ENCODE data around the gene DEPDC1B.
A peak's percentile ranks its signal among the peaks of the same experiment; 100 is the strongest.
"Not testable (repeated sequence)": the region's sequence is repeated elsewhere in the genome, so short reads cannot be mapped to it uniquely, and the experiment has no call there.

DEPDC1B gene, protein sequence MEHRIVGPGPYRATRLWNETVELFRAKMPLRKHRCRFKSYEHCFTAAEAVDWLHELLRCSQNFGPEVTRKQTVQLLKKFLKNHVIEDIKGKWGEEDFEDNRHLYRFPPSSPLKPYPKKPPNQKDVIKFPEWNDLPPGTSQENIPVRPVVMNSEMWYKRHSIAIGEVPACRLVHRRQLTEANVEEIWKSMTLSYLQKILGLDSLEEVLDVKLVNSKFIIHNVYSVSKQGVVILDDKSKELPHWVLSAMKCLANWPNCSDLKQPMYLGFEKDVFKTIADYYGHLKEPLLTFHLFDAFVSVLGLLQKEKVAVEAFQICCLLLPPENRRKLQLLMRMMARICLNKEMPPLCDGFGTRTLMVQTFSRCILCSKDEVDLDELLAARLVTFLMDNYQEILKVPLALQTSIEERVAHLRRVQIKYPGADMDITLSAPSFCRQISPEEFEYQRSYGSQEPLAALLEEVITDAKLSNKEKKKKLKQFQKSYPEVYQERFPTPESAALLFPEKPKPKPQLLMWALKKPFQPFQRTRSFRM

DNA sequence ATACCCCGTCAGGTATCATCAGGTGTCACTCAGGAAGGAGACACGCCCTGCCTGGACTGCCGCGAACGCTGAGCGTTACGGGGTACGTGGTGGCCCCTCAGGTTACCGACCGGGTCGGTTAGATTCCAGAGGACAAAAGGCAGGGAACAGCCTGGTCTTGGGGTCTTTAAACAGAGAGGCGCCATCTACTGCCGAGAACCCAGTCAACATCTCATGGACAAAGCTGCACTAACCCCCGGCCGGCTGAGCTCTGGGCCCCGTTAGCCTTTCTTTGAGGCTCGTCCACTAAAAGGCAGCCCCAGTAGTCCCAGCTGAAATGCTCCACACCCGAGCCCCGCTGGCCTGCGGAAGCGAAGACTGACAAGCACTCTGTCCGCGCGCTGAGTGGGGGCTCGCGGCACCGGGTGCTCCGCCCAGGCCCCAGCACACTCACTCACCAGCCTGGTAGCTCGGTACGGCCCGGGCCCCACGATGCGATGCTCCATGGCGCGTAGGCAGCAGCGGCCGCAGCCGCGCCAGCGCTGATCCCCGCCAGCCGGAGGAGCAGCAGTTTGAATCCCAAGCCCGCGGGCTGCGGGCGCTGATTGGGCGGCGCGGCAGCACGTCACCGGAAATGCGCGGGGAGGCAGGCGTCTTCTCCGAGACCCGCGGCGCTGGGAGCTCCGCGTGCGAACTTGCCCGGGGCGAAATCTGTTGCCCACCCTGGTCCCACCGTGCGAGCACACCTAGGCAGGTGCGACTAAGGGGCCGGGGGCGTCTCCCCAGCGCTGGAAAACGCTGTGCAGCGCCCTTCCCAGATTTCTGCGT lies at the start of gene DEPDC1B:
Gene DEPDC1B, minus strand, starts transcription at position 558 of the 807 bp plus-strand sequence. Its CDS starts 73 bp downstream, at position 485.
- peak; percentile 57 for DNase-seq

DNA sequence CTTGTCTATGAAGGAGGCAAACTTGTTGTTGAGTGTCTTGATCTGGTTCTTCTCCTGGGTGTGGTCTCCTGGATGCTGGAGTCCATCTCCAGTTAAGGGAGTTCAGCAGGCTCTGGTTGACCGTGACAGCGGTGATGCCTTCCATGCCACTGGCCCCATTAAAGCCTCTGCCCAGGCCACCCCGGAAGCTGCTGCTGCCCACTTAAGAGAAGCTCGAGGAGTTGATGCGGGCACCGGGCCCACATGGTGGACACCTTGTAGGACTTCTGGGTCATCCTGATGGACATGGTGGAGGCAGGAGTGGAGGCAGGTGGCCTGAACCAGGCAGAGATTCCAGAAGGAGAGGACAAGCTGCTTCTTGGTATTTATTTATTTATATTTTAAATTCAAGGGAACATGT lies 44.7 kb upstream of the DEPDC1B start:
- no peak for DNase-seq

DNA sequence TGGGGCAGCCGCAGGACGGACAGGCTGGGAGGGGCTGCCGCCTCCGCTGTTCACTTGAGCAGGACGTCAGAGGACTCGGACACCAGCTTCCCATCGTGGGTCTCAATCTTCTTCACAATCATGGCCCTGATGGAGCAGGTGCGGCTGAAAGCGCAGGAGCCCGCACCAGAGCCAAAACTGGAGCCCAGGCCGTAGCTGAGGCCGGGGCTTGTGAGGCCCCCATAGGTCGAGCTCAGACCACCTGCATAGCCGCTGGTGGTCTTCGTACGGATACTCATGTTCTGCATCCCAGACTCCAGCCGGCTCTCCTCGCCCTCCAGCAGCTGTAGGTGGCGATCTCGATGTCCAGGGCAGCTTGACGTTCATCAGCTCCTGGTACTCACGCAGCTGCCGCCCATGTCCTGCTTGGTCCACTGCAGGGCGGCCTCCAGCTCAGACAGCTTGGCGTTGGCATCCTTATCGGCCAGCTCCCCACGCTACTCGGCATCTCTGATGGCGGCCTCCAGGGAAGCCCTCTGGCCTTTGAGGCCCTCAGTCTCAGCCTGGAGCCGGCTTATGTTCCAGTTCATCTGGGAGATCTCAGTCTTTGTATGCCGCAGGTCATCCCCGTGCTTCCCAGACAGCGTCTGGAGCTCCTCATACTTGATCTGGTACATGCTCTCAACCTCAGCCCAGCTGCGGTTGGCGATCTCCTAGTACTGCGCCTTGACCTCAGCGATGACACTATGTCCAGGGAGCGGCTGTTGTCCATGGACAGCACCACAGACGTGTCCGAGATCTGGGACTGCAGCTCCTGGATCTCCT lies 43.7 kb upstream of the DEPDC1B start:
- DNase-seq, result no peak

DNA sequence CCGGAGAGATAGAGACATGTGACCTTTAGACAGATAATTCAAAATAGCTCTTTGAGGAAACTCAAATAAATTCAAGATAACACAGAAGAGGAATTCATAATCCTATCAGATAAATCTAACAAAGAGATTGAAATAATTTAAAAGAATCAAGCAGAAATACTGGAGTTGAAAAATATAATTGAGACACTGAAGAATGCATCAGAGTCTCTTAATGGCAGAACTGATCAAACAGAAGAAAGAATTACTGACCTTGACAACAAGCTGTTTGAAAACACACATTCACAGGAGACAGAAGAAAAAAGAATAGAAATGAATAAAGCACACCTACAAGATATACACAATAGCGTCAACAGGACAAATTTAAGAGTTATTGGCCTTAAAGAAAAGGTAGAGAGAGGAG lies 40.4 kb upstream of the DEPDC1B start:
- DNase-seq, result no peak

DNA sequence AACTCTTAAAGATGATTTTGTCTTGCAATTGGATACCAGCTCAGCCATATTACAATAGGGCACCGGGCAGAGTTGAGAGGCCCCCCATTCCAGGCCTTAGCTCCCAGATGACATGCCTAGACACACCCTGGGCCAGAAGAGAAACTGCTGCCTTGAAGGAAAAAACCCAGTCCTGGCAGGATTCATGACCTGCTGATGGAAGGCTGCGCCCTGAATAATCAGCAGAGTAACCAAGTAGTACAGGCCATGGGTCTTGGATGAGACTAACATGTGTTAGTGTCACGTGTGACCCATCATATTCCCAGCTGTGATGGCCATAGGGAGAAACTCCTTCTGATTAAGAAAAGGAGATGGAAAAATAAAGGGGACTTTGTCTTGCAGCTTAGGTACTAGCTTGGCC lies 39.0 kb upstream of the DEPDC1B start:
- no peak for DNase-seq

DNA sequence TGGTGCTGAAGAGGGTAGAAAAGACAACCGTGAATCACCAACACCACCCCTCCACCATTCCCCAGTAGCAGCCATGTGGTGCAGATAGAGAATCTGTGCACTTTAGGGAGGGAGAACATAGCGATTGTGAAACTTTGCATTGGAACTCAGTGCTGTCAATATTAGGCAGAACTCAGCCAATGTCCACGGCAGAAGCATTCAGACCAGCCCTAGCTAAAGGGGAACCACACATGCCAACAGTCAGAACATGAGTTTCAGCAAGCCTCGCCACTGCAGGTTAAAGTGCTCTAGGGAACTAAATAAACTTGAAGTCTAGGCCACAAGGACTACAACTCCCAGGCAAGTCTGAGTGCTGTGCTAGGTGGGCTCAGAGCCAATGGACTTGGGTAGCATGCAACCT lies 38.5 kb upstream of the DEPDC1B start:
- DNase-seq, result no peak

DNA sequence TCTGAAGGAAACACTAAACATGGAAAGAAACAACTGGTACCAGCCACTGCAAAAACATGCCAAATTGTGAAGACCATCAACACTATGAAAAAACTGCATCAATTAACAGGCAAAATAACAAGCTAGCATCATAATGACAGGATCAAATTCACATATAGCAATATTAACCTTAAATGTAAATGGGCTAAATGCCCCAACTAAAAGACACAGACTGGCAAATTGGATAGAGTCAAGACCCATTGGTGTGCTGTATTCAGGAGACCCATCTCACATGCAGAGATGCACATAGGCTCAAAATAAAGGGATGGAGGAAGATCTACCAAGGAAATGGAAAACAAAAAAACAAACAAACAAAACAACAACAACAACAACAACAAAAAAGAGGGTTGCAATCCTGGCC lies 30.9 kb upstream of the DEPDC1B start:
- DNase-seq, result not testable (repeated sequence)

DNA sequence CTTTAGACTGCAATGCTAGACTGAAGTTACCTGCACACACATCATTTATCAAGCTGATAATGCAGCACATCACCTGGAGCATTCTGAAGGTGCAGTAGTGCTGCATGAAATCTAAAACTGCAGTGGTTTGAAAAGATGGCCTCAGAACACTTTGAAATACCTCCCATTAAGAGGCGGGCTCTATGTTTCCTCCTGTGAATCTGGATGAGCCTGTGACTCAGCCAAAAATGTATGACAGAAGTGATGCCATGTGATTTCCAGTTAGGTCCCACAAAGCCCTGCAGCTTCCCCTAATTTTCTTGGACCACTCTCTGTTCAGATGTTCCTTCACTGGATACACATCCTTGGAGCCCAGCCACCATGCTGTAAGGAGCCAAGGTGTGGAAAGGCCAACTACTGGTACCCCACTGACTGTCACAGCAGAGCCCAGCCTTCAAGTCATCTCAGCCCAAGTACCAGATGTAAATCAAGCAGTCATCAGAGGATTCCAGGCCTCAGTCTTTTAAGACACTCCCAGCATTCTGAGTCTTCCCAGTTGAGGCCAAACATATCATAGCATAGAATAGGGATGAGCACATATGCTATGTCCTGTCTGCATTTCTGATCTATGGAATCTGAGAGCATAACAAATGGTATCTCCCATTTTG lies 27.2 kb upstream of the DEPDC1B start:
- DNase-seq, result no peak

DNA sequence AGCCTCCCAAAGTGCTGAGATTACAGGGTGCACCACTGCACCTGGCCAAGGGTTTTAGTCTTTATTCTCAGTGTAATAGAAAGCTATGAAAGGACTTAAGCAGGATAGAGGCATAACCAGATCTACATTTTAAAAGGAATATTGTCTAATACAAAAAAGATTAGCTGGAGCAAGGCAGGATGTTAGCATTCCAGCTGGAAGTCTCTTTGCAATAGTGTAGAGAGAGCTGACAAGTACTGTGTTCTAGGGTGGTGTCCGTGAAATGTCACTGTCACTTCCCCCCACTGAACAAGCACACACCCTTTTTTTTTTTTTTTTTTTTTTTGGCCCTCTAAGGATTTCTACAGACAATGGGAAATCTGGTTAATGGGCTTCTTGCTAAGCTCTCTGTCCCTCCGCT lies 24.2 kb upstream of the DEPDC1B start:
- DNase-seq, result no peak

DNA sequence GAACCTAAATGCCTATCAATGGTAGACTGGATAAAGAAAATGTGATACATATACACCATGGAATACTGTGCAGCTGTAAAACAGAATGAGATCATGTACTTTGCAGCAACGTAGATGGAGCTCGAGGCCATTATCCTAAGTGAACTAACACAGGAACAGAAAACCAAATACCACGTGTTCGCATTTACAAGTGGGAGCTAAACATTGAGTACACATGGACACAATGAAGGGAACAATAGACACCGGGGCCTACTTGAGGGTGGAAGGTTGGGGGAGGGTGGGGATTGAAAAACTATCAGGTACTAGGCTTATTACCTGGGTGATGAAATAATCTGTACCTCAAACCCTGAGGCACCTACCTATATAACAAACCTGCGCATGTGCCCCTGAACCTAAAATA lies 22.4 kb upstream of the DEPDC1B start:
- DNase-seq, result peak; percentile 33

DNA sequence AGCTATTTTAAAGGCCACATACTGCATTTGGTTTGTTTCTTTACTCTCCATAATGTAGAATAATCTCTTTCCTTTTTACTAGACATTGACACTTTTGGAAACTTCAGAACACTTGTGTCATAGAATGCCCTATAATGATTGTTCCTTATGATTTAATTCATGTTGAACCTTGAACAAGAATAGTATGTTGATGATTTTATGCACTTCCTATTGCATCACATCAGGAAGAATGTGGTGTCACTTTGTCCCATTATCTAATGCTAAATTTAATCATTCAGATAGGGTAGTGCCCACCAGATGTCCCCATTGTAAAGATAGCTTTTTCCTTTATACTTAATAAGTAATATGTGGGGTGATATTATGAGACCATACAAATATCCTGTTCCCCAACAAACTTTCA lies 19.4 kb upstream of the DEPDC1B start:
- DNase-seq, result no peak

DNA sequence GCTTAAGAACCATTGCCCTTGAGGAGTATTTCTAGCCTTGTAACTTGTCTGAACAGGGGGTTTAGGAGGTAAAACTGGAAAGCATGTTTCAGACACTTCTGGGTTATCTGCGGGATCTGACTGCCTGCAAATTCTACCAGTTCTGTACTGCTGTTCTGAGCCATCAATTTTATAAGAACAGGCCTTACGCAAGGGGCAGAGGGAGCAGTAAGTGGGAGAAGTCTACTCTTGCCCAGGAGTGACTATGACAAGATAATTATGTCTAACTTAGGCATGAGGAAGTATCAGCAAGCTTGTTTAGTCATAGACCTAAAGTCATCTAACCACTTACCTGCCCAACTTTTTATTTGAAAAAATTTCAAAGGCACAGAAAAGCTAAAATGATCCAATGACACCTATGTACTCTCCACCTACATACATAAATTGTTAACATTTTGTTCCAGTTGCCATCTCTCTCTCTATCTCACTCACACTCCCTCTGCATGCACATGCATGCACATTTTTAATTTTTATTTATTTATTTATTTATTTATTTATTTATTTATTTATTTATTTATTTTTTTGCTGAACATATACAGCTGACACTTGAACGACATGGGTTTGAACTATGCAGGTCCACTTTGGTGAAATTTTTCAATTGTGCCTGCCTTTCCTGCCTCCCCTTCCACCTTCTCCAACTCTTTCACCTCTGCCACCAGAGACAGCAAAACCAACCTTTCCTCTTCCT lies 18.4 kb upstream of the DEPDC1B start:
- DNase-seq, result no peak

DNA sequence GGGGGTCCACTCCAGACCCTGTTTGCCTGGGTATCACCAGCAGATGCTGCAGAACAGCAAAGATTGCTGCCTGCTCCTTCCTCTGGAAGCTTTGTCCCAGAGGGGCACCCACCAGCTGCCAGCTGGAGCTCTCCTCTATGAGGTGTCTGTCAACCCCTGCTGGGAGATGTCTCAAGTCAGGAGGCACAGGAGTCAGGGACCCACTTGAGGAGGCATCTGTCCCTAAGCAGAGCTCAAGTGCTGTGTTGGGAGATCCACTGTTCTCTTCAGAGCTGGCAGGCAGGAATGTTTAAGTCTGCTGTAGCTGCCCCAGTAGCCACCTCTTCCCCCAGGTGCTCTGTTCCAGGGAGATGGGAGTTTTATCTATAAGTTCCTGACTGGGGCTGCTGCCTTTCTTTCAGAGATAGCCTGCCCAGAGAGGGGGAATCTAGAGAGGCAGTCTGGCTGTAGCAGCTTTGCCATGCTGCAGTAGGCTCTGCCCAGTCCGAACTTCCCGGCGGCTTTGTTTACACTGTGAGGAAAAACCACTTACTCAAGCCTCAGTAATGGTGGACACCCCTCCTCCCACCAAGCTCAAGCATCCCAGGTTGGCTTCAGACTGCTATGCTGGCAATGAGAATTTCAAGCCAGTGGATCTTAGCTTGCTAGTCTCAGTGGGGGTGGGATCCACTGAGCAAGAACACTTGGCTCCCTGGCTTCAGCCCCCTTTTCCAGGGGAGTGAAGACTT lies 15.4 kb upstream of the DEPDC1B start:
- DNase-seq, result not testable (repeated sequence)

DNA sequence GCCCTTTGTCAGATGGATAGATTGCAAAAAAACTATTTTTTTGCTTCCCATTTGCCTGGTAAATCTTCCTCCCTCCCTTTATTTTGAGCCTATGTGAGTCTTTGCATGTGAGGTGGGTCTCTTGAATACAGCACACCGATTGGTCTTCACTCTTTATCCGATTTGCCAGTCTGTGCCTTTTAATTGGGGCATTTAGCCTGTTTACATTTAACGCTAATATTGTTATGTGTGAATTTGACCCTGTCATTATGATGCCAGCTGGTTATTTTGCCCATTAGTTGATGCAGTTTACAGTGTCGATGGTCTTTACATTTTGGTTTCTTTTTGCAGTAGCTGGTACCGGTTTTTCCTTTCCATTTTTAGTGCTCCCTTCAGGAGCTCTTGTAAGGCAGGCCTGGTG lies 13.0 kb upstream of the DEPDC1B start:
- DNase-seq, result no peak

DNA sequence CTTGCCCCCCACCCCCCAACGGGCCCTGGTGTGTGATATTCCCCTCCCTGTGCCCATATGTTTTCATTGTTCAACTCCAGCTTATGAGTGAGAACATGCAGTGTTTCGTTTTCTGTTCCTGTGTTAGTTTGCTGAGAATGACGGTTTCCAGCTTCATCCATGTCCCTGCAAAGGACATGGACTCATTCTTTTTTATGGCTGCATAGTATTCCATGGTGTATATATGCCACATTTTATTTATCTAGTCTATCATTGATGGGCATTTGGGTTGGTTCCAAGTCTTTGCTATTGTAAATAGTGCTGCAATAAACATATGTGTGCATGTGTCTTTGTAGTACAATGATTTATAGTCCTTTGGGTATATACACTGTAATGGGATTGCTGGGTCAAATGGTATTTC lies 11.9 kb upstream of the DEPDC1B start:
- DNase-seq, result not testable (repeated sequence)

DNA sequence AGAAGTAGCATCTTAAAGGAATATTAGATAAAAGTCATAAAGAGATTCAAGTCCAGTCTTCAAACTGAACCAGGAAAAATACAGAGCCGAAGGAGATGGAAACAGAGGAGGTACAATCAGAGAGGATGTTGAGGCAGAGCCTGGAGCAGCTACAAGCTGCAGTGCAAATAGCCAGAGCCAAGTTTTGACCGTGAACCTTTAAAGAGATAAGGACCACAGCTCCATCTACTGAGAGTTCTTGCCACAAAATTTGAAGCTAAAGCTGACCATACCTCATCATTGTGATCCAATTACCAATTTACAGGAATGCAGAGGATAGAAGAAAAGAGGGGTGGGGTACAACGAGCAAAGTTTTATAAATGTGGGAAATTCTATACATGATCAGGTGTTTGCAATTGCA lies 10.4 kb upstream of the DEPDC1B start:
- no peak for DNase-seq

DNA sequence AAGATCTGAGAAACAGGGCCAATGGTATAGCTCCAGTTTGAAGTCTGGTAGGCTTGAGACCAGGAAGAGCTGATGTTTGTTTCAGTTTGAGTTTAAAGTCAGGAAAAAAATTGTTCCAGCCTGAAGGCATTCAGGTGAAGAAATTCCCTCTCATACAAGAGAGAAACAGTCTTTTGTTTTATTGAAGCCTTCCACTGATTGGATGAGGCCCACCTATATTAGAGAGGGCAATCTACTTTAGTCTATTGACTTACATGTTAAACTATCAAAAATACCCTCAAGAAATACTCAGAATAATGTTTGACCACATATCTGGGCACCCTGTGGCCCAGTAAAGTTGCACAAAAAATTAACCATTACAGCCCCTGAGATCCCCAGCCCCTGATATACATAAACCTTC lies 5.2 kb upstream of the DEPDC1B start:
- DNase-seq, result no peak

DNA sequence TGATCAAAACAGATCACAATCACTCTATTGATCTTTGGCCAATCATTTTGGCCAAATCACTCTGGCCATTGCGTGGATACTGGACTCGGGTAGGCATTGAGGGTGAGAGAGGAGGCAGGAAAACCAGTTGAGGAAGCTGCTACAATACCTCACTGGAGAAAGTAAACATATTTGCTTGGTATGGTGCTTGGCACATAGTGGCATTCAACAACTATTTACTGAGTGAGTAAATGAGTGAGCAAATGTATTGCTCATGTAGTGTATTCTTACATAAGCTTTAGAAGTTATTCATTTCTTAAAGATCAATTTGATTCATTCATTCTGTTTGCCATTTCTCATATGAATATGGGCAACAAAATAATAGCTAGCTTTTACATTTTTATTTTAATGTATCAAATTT lies 4.0 kb upstream of the DEPDC1B start:
- DNase-seq, result no peak

DNA sequence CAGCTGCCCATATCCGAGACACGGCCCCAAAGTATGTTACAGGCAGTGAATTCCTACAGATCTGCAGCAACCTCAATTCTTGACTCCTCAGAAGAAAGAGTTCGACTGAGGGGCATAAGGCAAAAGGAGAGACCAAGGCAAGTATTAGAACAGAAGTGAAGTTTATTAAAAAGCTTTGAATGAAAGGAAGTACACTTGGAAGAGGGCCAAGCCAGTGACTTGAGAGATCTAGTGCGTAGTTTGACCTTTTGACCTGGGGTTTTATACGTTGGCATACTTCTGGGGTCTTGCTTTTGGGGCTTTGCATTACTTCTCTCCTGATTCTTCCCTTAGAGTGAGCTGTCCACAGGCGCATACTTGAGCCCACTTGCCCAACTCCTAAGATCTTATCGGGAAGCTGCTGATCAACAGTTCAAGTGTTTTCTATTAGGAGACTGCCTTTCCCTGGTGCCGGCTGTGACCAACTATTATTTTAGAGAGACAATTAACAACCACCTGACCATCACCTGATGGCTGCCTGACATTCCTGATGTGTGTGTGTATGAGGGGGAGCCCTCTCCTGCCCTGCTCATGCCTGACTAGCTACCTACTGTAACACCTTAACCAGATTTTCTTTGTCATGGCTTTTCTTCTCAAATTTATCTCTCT lies 1.5 kb upstream of the DEPDC1B start:
- no peak for DNase-seq

DNA sequence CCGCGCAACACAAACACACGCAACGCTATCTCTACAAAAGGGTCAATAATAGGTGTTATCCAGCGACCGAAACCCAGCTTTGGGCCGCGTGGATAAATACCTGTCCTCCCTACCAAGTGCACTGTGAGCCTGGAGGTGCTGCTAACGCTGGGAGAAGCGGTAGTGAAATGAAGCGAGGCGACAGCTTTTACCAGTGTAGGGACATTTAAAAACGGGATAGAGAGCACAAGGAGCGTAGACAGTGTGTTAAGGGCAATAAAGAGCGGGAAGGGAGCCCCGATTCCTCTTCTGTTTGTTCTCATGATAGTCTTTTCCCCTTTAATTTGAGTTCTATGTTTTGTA lies 421 bp upstream of the DEPDC1B start:
- no peak for DNase-seq

DNA sequence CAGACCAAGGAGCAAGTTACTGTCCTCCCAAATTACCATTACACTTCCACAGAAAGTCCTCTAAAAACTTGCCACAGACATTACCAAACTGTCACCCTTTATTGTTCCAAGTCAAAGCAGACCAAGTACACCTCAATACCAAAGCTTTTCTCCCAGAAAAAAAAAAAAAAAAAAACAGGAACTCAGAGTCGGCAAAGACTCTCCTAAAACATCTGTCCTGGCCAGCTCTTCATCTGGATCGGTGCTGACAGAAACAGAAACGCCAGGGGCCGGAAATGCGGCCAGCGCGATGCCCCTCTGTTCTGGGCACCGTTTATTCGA lies 718 bp downstream of the DEPDC1B start:
- no peak for DNase-seq

Measured in NCI-H510A (cell line).